PC-9 (cell line): ENCODE data around the gene IGDCC3.

Source experiments
- EZH2 ChIP-seq: fragments of 200-600 bp; sonication (generic); IDR thresholded peaks from 2 replicates; pipeline ENCODE4 v1.8.0; 2017; ENCODE audit warnings: antibody characterized with exemption, low read depth
- TF ChIP-seq, protein P1 (sequence below): fragments of 200-600 bp; sonication (generic); conservative IDR thresholded peaks from 2 replicates; pipeline ENCODE4 v1.6.1; 2017; ENCODE audit warnings: mixed run types, antibody characterized with exemption, mild to moderate bottlenecking, moderate library complexity

DNA sequence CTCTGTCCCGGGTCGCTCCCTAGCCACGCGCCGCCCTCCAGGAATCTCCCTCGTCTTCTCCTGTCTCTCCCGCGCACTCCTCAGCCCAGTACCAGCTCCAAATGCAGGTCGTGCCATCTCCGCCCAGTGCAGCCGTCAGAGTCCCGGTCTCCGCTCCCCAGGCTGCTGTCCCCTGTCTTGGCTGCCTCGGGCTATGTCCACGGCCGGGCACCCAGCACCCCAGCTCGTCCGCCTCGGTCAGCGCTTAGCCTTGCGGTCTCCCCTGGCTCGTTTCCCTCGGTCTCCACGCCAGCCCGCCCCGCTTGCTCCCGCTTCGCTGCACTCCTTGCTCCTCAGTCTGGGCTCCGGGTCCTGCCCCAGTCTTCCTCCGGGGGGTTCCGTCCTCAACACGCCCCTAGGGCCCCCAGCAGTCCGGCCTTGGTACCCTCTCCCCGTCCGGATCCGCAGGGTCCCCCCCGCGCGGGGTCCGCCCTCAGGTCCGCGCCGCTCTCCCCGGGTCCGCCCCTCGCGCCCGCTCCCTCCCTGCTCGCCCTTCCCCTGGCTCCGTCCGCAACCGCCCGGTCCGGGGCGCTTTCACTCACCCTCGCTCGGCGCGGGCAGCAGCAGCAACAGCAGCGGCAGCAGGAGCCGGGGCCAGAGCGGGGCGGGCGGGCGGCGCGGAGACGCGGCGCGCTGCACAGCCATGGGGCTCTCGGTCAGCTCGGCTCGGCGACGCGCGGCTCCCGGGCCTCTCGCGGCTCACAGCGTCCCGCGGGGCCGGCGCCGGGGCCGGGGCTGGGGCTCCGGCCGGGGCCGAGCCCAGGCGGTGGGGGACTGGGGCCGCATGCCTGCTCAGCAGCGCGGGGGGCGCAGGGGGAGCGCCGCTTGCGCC, 462 bp downstream of the IGDCC3 start:
- TF ChIP-seq, protein P1, sequence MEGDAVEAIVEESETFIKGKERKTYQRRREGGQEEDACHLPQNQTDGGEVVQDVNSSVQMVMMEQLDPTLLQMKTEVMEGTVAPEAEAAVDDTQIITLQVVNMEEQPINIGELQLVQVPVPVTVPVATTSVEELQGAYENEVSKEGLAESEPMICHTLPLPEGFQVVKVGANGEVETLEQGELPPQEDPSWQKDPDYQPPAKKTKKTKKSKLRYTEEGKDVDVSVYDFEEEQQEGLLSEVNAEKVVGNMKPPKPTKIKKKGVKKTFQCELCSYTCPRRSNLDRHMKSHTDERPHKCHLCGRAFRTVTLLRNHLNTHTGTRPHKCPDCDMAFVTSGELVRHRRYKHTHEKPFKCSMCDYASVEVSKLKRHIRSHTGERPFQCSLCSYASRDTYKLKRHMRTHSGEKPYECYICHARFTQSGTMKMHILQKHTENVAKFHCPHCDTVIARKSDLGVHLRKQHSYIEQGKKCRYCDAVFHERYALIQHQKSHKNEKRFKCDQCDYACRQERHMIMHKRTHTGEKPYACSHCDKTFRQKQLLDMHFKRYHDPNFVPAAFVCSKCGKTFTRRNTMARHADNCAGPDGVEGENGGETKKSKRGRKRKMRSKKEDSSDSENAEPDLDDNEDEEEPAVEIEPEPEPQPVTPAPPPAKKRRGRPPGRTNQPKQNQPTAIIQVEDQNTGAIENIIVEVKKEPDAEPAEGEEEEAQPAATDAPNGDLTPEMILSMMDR = no peak
- no peak for TF ChIP-seq EZH2
